HG03442 (cell line): ENCODE results near the gene CA5A.
"Not testable (repeated sequence)": the region's sequence is repeated elsewhere in the genome, so short reads cannot be mapped to it uniquely, and the experiment has no call there.

Experiments used
- ATAC-seq: cut with Tn5 transposase; IDR thresholded peaks from one replicate; pipeline ENCODE4 v1.9.1; 2021; ENCODE audit warnings: mild to moderate bottlenecking, moderate library complexity; ENCODE audit not compliant: unreplicated experiment

Gene CA5A

DNA sequence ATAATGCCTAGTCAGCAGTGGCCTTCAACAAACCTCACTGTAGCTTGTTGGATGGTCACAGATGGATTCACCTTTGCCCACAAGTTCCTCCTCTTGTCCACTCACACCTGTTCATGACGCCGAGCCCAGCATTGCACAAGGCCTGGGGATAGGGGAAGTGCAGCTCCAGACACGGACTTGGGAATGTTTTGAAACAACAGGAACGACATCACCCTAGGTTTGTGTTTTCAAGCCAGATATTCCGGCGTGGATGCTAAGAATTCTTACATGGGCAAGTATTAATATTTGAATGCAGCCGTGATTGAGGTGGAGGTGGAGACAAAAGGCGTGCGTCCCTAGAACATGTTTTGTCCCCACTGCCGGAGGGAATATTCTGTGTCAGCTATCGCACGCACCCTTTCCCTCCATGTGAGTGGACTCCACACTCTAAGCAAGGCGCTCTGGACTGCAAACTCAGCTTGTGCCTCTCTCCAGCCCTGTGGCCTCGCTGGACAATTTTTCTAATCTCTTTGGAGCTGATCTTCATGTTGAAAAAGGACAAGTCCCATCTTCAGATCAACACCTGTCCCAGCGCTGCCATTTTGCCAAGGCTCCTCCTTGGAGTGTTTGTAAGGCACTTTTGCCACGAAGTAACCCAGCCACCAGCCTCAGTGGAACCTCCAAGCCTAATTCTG, 12.9 kb upstream of the CA5A start:
- ATAC-seq, result no peak

DNA sequence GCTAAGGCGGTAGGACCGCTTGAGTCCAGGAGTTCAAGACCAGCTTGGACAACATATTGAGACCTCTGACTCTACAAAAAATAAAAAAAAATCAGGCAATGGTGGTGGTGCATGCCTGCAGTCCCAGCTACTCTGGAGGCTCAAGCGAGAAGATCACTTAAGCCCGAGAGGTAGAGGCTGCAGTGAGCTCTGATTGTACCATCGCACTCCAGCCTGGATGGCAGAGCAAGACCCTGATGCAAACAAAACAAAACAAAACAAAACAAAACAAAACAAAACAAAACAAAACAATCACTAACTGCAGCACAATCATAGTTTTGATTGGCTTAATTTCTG, 12.4 kb upstream of the CA5A start:
- ATAC-seq, result no peak

DNA sequence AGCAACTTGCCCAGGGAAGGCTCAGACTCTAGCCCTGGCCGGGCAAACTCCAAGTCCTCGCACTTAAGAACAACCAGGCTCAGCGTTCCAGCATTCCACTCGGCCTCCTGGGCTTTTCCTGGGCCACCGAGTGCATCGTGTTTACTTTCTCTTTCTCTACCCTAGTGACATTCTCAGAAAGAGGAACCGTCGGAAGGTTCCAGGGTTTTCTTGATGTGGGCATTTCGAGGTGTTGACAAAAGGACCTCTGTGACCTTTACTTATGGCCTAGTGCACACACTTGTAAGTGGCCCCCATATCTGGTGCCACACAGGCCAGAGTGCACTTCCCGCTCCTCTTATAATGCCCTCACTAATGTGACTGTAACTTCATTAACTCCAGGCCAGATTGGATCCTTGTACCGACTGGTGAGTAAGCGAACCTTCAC, 11.8 kb upstream of the CA5A start:
- ATAC-seq, result no peak

DNA sequence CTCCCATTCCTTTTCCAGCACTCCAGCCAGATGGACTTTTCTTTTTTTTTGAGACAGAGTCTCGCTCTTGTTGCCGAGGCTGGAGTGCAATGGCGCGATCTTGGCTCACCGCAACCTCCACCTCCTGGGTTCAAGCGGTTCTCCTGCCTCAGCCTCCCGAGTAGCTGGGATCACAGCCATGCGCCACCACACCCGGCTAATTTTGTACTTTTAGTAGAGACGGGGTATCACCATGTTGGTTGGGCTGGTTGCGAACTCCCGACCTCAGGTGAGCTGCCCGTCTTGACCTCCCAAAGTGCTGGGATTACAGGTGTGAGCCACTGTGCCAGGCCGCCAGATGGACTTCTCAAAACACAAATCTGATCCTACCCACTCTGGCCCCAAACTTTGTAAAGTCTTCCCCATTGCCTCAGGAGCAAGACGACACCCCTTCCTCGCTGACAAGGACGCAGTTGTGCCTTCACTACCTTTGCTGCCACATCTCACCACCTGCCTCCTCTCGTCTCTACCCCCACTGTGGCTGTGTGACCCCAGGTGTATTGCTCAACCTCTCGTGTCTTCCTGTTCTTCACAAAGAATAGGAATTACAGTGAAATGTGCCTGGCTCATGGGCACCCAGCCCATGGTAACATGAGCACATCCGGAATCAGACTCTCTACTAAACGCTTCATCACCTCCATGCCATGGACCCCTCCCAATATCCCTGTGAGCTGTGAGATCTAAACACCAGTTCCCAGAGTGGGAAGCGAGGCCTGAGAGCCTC, 11.2 kb upstream of the CA5A start:
- ATAC-seq, result no peak

DNA sequence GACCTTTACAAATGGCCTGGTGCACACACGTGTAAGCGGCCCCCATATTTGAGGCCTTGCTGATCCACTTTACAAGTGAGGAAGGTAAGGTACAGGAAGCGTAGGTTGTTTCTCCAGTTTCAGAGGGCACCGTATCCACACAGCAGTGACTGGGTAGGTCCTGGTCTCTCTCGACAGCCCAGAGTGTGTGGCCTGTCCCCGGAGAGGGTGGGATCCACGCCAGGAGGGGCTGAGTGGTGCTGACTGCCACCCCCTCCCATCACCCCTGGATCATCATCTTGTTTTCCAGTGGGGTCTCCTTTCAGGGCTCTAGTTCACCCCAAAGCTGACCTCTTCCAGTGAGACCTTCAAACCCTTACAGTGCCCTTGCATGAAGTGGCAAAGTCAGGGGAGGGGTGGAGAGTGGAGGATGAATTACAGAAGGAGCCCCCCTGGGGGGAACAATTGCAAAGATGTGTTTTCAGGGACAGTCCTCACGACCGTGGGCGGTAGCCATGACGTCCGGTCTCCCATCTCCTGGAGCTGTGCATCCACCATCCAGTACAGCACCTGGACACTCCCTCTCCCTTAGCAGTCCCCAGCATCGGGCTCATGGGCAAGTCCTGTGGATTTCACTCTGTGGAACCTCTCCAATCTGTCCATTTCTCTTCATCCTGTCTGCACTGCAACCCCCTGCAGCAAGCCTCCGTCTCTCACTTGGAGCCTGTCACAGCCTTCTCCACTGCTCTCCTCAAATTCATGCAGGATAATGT, 10.4 kb upstream of the CA5A start:
- ATAC-seq, result no peak

DNA sequence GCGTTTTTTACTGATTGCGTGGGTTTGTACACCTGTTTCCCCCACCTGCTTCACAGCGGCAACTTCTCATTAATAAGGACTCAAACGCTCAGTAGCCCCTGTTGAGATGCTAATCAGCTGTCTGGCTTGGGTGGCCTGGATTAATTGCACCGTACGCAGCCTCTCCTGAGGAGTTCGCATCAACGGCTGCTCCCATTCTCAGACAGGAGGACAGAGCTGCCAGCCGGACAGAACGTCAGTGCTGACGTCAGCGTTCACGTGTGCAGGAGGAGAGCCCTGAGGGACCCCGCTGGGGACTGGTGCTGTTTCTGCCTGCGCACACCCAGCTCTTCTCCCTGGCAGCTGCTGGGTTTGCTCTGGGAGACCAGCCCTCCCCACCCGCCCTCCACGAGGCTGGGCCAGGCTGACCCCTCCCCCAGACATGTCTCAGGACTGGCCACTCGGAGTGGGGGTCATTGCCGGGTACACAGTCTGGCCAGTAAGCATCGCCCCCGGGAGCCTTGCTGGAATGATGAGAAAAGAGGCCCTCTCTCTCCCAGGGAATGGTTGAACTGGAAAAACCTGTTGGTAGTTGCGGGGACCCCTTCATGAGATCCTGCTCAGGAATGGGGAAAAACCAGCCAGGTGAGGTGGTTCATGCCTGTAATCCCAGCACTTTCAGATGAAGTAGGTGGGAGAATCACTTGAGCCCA, 9.2 kb upstream of the CA5A start:
- ATAC-seq, result no peak

DNA sequence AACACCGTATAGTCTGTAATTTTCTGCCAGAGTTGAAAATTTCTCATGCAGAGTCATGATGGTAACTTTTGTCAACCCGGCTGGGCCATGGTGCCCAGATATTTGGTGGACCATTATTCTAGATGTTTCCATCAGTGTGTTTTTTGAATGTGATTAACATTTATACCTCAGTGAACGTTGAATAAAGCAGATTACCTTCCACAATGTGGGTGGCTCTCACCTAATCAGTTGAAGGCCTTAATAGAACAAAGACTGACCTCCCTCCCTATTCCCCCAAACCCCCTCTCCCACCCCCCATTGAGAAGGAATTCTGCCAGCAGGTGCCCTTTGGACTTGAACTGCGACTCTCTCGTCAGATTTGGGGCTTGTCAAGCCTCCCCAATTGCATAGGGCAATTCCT, 6.4 kb upstream of the CA5A start:
- no peak for ATAC-seq

DNA sequence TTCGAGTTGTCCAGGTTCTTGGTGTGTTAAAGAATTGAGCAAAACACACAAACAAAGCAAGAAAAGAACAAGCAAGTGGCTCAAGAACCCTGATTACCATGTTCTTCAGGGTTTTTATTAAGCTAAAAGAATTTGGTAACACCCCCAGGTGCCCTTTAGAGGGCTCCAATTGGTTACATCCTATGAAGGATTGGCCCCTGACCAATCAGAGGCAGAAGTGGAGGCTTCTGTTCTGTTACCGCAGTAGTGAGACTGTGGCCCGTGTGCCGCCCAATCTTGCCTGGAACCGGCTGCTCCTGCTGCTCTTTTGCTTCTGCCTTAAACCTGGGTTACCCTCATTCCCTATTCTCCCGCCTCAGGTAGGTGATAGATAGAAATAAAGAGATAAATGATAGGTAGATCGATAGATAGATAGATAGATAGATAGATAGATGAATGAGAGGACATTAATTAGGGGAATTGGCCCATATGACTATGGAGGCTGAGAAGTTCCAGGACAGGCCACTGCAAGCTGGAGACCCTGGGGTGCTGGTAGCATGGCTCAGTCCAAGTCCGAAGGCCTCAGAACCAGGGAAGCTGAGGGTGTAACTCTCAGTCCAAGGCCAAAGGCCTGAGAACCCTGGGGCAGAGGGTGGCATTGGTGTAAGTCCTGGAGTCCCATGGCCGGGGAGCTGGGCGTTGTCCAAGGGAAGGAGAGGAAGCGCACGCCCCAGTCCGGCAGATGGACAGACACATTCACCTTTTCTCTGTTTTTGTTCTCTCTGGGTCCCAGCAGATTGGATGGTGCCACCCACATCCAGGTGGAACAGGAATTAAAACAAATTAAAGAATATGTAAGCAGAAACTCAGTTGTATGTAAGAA, 3.5 kb upstream of the CA5A start:
- no peak for ATAC-seq

DNA sequence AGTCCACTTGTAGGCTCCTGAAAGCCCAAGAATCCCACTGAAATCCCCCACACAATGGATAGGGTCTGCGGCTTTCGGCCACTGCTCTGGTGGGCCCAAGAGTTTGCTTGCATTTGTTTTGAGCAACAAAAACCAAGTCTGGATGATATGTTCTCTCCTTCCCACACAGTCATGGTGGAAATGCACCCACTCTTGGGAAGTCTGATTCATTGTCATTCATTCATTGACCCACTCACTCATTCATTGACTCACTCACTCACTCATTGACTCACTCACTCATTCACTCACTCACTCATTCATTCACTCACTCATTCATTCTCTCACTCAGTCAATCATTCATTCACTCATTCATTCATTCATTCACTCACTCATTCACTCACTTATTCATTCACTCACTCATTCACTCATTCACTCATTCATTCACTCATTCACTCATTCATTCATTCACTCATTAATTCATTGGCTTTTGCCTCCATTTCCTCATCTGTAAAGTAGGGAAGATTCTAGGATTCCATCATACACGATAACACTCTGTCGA, 2.2 kb upstream of the CA5A start:
- no peak for ATAC-seq

DNA sequence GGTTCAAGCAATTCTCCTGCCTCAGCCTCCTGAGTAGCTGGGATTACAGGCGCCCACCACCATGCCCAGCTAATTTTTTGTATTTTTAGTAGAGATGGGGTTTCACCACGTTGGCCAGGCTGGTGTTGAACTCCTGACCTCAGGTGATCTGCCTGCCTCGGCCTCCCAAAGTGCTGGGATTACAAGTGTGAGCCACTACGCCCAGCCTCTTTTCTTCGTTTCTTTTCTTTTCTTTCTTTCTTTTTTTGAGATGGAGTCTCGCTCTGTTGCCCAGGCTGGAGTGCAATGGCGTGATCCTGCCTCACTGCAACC, 858 bp upstream of the CA5A start:
- ATAC-seq, result not testable (repeated sequence)

DNA sequence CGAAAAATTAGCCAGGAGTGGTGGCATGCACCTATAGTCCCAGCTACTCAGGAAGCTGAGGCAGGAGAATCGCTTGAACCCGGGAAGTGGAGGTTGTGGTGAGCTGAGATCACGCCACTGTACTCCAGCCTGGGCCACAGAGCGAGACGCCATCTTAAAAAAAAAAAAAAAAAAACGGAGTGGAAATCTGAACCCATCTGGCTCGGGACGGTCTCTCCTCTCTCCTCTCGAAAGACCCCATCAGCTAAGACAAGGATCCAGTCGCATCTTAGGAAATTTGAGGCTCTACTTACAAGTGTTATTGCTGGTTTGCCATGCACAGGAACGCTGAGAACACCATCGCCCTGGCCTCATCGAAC, 334 bp downstream of the CA5A start:
- not testable (repeated sequence) for ATAC-seq

DNA sequence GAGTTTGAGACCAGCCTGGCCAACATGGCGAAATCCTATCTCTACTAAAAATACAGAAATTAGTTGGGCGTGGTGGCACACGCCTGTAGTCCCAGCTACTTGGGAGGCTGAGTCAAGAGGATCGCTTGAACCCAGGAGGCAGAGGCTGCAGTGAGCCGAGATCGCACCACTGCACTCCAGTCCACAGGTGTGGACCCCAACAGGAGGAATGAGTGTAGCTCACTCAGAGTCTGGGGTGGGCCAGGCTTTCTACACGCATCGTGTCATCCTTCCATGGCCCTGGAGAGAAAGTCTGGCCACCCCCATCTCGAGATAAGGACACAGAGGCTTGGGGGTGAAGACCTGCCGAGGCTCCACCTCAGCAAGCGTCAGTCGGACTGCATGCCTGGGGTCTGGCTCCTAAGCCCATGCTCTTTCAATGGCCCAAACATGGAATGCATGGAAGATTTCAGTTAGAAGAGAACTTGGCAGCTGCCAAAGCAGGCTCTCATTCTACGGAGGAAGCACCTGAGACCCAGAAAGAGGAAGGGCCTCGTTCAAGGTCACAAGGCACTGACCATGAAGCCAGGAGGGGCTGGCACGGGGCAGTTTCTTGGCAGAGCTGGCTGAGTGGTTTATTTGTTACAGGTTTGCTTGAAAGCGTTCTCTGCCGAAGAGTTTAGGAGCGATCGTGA, 1.4 kb downstream of the CA5A start:
- ATAC-seq, result not testable (repeated sequence)

DNA sequence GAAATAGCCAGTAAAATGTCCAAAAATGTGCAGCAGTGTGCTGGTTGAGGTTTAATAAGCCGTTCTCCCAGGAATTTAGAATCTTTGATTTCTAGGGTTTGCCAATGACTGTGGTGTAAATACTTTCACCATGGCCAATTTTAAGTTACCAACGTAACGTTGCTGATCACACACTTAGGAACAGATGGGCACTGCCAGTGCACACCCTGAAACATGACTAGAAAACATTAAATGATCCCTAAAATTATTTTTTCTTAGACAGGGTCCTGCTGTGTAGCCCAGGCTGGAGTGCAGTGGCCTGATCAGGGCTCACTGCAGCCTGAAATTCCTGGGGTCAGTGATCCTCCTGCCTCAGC, 3.2 kb downstream of the CA5A start:
- no peak for ATAC-seq

DNA sequence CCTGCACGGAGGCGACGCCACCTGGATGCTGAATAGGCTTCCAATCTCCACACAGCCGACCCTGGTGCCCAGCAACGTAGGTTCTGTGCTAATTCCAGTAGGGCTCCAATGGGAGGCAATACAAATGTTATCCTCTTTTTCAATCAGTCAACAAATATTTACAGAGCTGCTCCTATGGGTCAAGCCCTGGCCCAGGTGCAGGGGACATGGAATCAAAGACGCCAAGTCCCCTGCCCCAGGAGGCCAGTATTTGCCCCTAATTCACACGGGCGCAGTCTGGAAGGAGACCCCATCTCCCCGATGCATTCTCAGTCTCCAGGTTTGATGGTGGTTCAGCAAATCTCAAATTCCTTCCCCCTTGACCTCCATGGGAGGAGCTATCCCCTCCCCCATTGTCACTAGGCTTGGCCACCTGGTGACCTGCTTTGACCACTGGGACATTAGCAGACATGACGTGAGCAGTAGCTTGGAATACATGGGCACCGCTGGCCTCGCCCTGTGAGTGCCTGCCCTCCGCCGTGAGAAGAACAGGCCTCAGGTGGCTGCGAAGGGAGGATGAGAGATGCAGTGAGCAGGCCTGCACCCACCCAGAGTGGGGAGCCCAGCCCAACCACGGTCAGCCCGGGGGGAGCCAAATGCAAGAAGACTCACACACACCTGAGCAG, 3.7 kb downstream of the CA5A start:
- ATAC-seq, result not testable (repeated sequence)

DNA sequence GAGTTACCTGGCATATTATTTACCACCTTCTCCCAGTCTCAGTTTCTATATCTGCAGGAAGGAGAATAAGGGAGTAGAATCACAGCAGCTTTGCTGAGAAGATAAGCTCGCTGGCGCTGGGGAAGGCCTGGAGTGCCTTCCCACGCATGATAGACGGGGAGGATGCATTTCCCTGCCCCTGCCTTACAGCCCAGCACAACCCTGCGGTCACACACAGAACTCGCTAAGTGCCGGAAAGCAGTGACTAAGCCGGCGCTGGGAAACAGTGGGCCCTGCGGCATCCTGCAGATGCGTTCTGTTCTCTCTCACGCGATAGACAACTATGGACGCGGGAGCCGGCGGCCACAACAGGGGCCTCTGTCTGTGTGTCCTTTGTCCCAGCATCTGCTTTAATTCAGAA, 4.8 kb downstream of the CA5A start:
- ATAC-seq, result no peak

DNA sequence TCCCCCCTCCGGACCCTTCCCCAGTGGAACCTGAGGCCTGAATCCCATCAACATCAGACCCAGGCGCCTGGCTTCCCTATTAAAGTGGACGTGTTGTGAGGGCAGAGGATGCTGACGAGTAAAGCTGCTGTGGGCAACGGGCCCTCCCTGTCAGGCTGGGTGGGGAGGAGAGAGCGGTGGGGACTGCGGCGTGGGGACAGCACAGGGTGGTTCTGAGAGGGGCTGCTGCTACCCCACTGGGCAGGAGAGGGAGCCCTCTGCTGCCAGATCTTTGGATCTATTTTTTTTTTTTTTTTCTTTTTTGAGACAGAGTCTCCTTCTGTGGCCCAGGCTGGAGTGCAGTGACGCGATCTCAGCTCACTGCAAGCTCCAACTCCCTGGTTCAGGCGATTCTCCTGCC, 5.9 kb downstream of the CA5A start:
- no peak for ATAC-seq

DNA sequence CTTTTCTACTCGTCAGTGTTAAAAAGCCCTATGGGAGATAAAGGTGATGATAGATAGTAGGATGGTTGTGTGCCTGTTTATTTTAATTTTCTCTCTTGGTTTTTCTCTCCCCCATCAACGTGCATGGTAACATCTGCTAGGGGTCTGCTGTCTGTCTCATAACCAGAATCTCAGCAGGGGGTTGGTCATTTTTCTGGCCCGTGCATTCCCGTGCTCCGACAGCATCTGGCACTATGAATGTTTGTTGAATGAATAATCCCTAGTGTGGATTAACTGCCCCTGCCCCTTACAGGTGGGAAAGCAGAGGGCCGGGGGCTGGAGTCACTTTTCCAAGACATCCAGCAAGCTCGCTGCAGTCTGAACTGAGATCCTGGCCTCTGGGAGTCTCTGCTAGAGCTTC, 6.3 kb downstream of the CA5A start:
- no peak for ATAC-seq

DNA sequence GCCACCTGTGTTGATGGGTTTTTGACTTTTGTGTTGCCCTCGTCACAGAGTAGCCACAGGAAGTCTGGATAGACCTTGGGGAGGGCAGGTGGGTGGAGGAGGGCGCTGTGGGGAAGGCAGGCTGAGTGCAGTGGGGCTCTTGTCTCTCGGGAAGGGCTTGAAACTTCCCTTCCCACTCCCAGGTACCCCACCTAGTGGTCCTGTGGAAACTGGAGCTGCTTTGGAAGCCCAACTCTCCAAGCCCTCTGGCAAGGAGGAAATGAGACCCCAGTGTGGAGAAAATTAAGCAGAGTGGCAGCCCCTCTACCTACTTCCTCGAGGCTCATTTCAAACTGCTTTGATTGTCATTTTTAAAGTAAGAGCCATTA, 9.2 kb downstream of the CA5A start:
- ATAC-seq, result no peak
